Measurements from ENCODE around the gene CDH13.

DNA sequence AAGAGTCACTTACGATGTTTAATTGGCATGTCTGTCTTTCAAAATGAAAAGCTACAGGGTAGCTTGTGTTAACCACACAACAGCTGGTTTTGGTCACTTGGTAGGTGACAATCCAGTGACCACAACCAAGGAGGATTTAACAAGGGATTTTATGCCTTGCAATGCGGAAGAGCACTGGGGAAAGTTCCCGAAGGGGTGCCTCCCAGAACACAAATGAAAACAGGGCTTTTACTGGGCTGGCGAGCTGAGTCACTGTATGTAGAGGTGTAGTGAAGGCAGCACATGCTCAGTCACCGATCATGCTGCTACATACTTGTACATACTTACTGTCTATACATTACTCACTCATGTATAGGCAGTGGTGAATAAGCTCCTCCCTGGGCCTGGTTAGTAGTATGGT is 483.5 kb downstream of the CDH13 start:
- TF ChIP-seq BCL11A (IDR thresholded peaks at IDR 0.05; ENCODE audit: low read depth in 2 of 2, low read length in 2 of 2) = no peak
- TF ChIP-seq, protein P1, sequence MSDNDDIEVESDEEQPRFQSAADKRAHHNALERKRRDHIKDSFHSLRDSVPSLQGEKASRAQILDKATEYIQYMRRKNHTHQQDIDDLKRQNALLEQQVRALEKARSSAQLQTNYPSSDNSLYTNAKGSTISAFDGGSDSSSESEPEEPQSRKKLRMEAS (IDR thresholded peaks at IDR 0.05) = no peak
- no peak for TF ChIP-seq JUND (IDR thresholded peaks at IDR 0.05; ENCODE audit: low read length)
- TF ChIP-seq, protein P2, sequence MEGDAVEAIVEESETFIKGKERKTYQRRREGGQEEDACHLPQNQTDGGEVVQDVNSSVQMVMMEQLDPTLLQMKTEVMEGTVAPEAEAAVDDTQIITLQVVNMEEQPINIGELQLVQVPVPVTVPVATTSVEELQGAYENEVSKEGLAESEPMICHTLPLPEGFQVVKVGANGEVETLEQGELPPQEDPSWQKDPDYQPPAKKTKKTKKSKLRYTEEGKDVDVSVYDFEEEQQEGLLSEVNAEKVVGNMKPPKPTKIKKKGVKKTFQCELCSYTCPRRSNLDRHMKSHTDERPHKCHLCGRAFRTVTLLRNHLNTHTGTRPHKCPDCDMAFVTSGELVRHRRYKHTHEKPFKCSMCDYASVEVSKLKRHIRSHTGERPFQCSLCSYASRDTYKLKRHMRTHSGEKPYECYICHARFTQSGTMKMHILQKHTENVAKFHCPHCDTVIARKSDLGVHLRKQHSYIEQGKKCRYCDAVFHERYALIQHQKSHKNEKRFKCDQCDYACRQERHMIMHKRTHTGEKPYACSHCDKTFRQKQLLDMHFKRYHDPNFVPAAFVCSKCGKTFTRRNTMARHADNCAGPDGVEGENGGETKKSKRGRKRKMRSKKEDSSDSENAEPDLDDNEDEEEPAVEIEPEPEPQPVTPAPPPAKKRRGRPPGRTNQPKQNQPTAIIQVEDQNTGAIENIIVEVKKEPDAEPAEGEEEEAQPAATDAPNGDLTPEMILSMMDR (IDR thresholded peaks at IDR 0.05; ENCODE audit: control extremely low read depth in 1 of 3, insufficient read depth in 1 of 3, low read depth in 1 of 3, low read length in 3 of 3) = no peak
- TF ChIP-seq, protein P3, sequence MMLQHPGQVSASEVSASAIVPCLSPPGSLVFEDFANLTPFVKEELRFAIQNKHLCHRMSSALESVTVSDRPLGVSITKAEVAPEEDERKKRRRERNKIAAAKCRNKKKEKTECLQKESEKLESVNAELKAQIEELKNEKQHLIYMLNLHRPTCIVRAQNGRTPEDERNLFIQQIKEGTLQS (IDR thresholded peaks at IDR 0.05; ENCODE audit: insufficient read depth, low read depth, low read length) = no peak
- TF ChIP-seq CREB1 (IDR thresholded peaks at IDR 0.05) = no peak
- no peak for TF ChIP-seq RBBP5 (IDR thresholded peaks at IDR 0.05; ENCODE audit: borderline replicate concordance, low read depth, low read length)
- TF ChIP-seq, protein P4, sequence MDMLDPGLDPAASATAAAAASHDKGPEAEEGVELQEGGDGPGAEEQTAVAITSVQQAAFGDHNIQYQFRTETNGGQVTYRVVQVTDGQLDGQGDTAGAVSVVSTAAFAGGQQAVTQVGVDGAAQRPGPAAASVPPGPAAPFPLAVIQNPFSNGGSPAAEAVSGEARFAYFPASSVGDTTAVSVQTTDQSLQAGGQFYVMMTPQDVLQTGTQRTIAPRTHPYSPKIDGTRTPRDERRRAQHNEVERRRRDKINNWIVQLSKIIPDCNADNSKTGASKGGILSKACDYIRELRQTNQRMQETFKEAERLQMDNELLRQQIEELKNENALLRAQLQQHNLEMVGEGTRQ (IDR thresholded peaks at IDR 0.05; ENCODE audit: low read length) = no peak
- no peak for TF ChIP-seq HDAC2 (IDR thresholded peaks at IDR 0.05; ENCODE audit: borderline replicate concordance in 1 of 2, low read depth in 2 of 2, low read length in 2 of 2)
- TF ChIP-seq POLR2A (IDR thresholded peaks at IDR 0.05; ENCODE audit: control extremely low read depth in 1 of 2, low read depth in 2 of 2, low read length in 2 of 2) = no peak
- no peak for TF ChIP-seq SUZ12 (IDR thresholded peaks at IDR 0.05; ENCODE audit: low read length)
- TF ChIP-seq HDAC6 (IDR thresholded peaks at IDR 0.05; ENCODE audit: low read depth, low read length) = no peak
- TF ChIP-seq SP1 (IDR thresholded peaks at IDR 0.05; ENCODE audit: low read depth, low read length) = no peak
